ENCODE data around the gene POLR3F.

The POLR3F gene

GRCh38 chr20:18506744-18507143 lies 39.6 kb downstream of the POLR3F start:
- H3K9me3 ChIP-seq, result no peaks in the 10 kb centered on the region
- H3K36me3 ChIP-seq, result peaks cover 0 to 6% (median 2%) of the 10 kb centered on the region in 3 donors
- peaks cover 0 to 16% (median 10%) of the 10 kb centered on the region in 4 donors for H3K4me1 ChIP-seq
- H3K27me3 ChIP-seq, result no peaks in the 10 kb centered on the region
- peak overlapping the region; percentile 92 to 95 for H3K27ac ChIP-seq
- no peak for TF ChIP-seq CTCF (IDR thresholded peaks at IDR 0.05)
- intact Hi-C loops (cut with DNase I; ENCODE audit: low total_unique reads), result loop anchor here (5.0 kb wide), 2 partner anchors 39 to 61 kb away; partner anchors contain the start of genes DZANK1, POLR3F and SMIM26
- H3K4me3 ChIP-seq, result peak overlapping the region; percentile 63 to 73
- no peak for DNase-seq

GRCh38 chr20:18507218-18508191 lies 40.3 kb downstream of the POLR3F start, which contains the start of gene SEC23B:
Gene SEC23B, plus strand, starts transcription at chr20:18507940. Its CDS starts 2,896 bp downstream, at chr20:18510836.
- peak; percentile 96 to 97 for DNase-seq
- H3K9me3 ChIP-seq, result no peaks in the 10 kb centered on the region
- intact Hi-C loops (cut with DNase I; ENCODE audit: low total_unique reads), result loop anchor here (5.0 kb wide), 2 partner anchors 40 to 60 kb away; partner anchors contain the start of genes DZANK1, POLR3F and SMIM26
- no peaks in the 10 kb centered on the region for H3K27me3 ChIP-seq
- H3K27ac ChIP-seq, result peak within 1 kb of the TSS; percentile 92 to 95
- peak within 1 kb of the TSS; percentile 63 to 73 for H3K4me3 ChIP-seq
- peaks cover 0 to 16% (median 10%) of the 10 kb centered on the region in 4 donors for H3K4me1 ChIP-seq
- peaks cover under 1 to 12% (median 9%) of the 10 kb centered on the region in 3 donors for H3K36me3 ChIP-seq
- TF ChIP-seq CTCF (IDR thresholded peaks at IDR 0.05), result peak in 1 of 2 experiments; percentile 11

GRCh38 chr20:18511571-18511970 lies 44.4 kb downstream of the POLR3F start:
- intact Hi-C loops (cut with DNase I; ENCODE audit: low total_unique reads), result no loop called here
- H3K4me1 ChIP-seq, result peaks cover 0 to 16% (median 10%) of the 10 kb centered on the region in 4 donors
- no peak overlapping the region for H3K27ac ChIP-seq
- no peaks in the 10 kb centered on the region for H3K27me3 ChIP-seq
- no peaks in the 10 kb centered on the region for H3K9me3 ChIP-seq
- no peak for TF ChIP-seq CTCF (IDR thresholded peaks at IDR 0.05)
- H3K4me3 ChIP-seq, result no peak overlapping the region
- no peak for DNase-seq
- peaks cover 23 to 45% (median 35%) of the 10 kb centered on the region in 3 donors for H3K36me3 ChIP-seq

- Histone ChIP-seq H3K4me1 (peaks cover 0 to 11% (median 7%) of the 10 kb centered on the region in 4 donors), H3K4me3 (no peak overlapping the region), H3K27ac (no peak overlapping the region), H3K36me3 (peaks cover 23 to 58% (median 41%) of the 10 kb centered on the region in 3 donors), H3K9me3 (no peaks in the 10 kb centered on the region), H3K27me3 (no peaks in the 10 kb centered on the region)
- no peak for DNase-seq
- intact Hi-C loops (cut with DNase I; ENCODE audit: low total_unique reads), result no loop called here
- TF ChIP-seq CTCF (IDR thresholded peaks at IDR 0.05), result no peak
Observed at GRCh38 chr20:18513208-18513607, 46.0 kb downstream of the POLR3F start.

DNA sequence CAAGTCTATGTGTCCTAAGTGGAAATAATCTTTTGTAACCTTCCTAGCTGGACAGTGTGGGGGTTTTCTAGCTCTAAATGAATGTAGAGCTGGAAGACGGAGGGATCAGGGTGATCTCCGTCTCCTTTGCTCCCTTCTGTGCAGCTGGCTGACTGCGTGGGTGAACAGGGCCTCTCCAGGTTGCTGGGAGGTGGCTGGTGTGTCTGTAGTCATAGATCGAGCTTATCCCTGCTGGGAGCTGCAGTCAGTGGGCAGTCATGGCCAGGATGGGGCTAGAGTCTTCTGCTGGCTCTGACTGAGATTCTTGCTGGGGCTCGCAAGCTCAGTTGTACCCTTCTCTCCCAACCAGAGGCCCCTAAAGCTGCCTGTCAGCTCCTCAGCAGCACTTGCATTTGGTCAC lies 46.9 kb downstream of the POLR3F start:
- peaks cover 23 to 58% (median 41%) of the 10 kb centered on the region in 3 donors for H3K36me3 ChIP-seq
- H3K27ac ChIP-seq, result no peak overlapping the region
- peaks cover 0 to 2% (median 0%) of the 10 kb centered on the region in 4 donors for H3K4me1 ChIP-seq
- intact Hi-C loops (cut with DNase I; ENCODE audit: low total_unique reads), result no loop called here
- DNase-seq, result no peak
- H3K4me3 ChIP-seq, result no peak overlapping the region
- TF ChIP-seq CTCF (IDR thresholded peaks at IDR 0.05), result no peak
- no peaks in the 10 kb centered on the region for H3K9me3 ChIP-seq
- H3K27me3 ChIP-seq, result no peaks in the 10 kb centered on the region

All from tibial artery (tissue), 4 donors.